CD8-positive, alpha-beta memory T cell (primary cell): ENCODE measurements around the gene HTR1B. TPM values are rescaled to one million over a fixed set of nuclear protein-coding genes. Genes with fewer than 3 reads are reported as not detected.

Source experiments
- CTCF ChIA-PET: fragments of 350-600 bp; sonication (Branson Sonifier 250); formaldehyde crosslinking; loops from one replicate; lab custom pipeline; 2021; ENCODE audit warnings: antibody characterized with exemption; lab: Charles Lee
- POLR2A ChIA-PET: fragments of 350-600 bp; sonication (Branson Sonifier 250); formaldehyde crosslinking; loops from one replicate; lab custom pipeline; 2021; ENCODE audit warnings: antibody characterized with exemption; lab: Charles Lee
- DNase-seq, 5 donors: peaks; one replicate each; pipeline versions ENCODE4 v3.0.0 to v3.0.0-alpha.2; 2020 to 2022; ENCODE audit warnings: mixed read lengths in 1 of 5
- H3K27ac ChIP-seq: one replicate; pipeline ENCODE4 v1.7.0; 2013; ENCODE audit warnings: low read depth, mild to moderate bottlenecking, low read length, moderate library complexity
- H3K27me3 ChIP-seq: 2 replicates; pipeline ENCODE4 v1.7.0; 2013; ENCODE audit warnings: low read length, mild to moderate bottlenecking; ENCODE audit not compliant: insufficient read depth, poor library complexity, severe bottlenecking
- H3K36me3 ChIP-seq: 2 replicates; pipeline ENCODE4 v1.7.0; 2013; ENCODE audit warnings: mild to moderate bottlenecking, low read length, moderate library complexity; ENCODE audit not compliant: insufficient read depth
- H3K4me1 ChIP-seq: 2 replicates; pipeline ENCODE4 v1.7.0; 2013; ENCODE audit warnings: mild to moderate bottlenecking, low read length, moderate library complexity; ENCODE audit not compliant: insufficient read depth
- H3K4me3 ChIP-seq: 2 replicates; pipeline ENCODE4 v1.7.0; 2013; ENCODE audit warnings: mild to moderate bottlenecking, low read length
- H3K9me3 ChIP-seq: 2 replicates; pipeline ENCODE4 v1.7.0; 2013; ENCODE audit warnings: mild to moderate bottlenecking, low read length
- H3K27ac Mint-ChIP-seq, 8 donors: one replicate each; pipeline ENCODE4 v1.8.0; 2020 to 2021; ENCODE audit warnings: mixed read lengths in 8 of 8, mild to moderate bottlenecking in 6 of 8, inconsistent platforms in 3 of 8, moderate library complexity in 3 of 8
- H3K27me3 Mint-ChIP-seq, 2 donors: one replicate each; pipeline ENCODE4 v1.8.0; 2020 to 2021; ENCODE audit warnings: mixed read lengths in 2 of 2, mild to moderate bottlenecking in 1 of 2, moderate library complexity in 1 of 2
- H3K36me3 Mint-ChIP-seq, 3 donors: one replicate each; pipeline ENCODE4 v1.8.0; 2020 to 2021; ENCODE audit warnings: mixed read lengths in 3 of 3, inconsistent platforms in 1 of 3, mild to moderate bottlenecking in 1 of 3
- H3K4me1 Mint-ChIP-seq, 3 donors: one replicate each; pipeline ENCODE4 v1.8.0; 2020 to 2021; ENCODE audit warnings: mixed read lengths in 3 of 3, inconsistent platforms in 1 of 3, mild to moderate bottlenecking in 1 of 3
- H3K4me3 Mint-ChIP-seq, 7 donors: one replicate each; pipeline ENCODE4 v1.8.0; 2020 to 2021; ENCODE audit warnings: mixed read lengths in 7 of 7, mild to moderate bottlenecking in 6 of 7, moderate library complexity in 4 of 7, inconsistent platforms in 2 of 7
- H3K9me3 Mint-ChIP-seq, 5 donors: one replicate each; pipeline ENCODE4 v1.8.0; 2020 to 2022; ENCODE audit warnings: mixed read lengths in 5 of 5, mild to moderate bottlenecking in 3 of 5, moderate library complexity in 2 of 5, inconsistent platforms in 1 of 5
- polyA plus RNA-seq: library from polyadenylated mRNA; unstranded; fragments of 300-500 nt; fragmentation: Illumina TruSeq; gene quantifications from one replicate; pipeline ENCODE4 v1.2.3, GENCODE V29; 2021
- total RNA-seq, 2 experiments: library from RNA; stranded (reverse); gene quantifications; one replicate each; pipeline ENCODE4 v1.2.3, GENCODE V29; 2021

Gene HTR1B, protein sequence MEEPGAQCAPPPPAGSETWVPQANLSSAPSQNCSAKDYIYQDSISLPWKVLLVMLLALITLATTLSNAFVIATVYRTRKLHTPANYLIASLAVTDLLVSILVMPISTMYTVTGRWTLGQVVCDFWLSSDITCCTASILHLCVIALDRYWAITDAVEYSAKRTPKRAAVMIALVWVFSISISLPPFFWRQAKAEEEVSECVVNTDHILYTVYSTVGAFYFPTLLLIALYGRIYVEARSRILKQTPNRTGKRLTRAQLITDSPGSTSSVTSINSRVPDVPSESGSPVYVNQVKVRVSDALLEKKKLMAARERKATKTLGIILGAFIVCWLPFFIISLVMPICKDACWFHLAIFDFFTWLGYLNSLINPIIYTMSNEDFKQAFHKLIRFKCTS
- total RNA-seq (not detected), polyA plus RNA-seq (not detected)

GRCh38 chr6:77463308-77463860 lies at the start of gene HTR1B:
Gene HTR1B (minus strand): TSS chr6:77463491. CDS start chr6:77463403, 88 bp downstream.
- Histone ChIP-seq H3K27ac (no peak within 1 kb of the TSS), H3K36me3 (no peaks in the 10 kb centered on the region), H3K4me3 (no peak within 1 kb of the TSS), H3K4me1 (no peaks in the 10 kb centered on the region), H3K27me3 (peaks cover 25% of the 10 kb centered on the region), H3K9me3 (no peaks in the 10 kb centered on the region)
- peaks cover 14 to 42% (median 19%) of the 10 kb centered on the region in 3 donors for H3K4me1 Mint-ChIP-seq
- POLR2A ChIA-PET: no interaction called here
- CTCF ChIA-PET: no interaction called here
- H3K4me3 Mint-ChIP-seq: peak within 1 kb of the TSS; percentile 18 to 66 (median 51)
- peaks cover 0 to 28% (median 7%) of the 10 kb centered on the region in 5 donors for H3K9me3 Mint-ChIP-seq
- DNase-seq: no peak
- no peak within 1 kb of the TSS for H3K27ac Mint-ChIP-seq
- H3K36me3 Mint-ChIP-seq: peaks cover 0 to 3% (median 0%) of the 10 kb centered on the region in 3 donors
- peaks cover 50 to 68% of the 10 kb centered on the region in 2 donors for H3K27me3 Mint-ChIP-seq

DNA sequence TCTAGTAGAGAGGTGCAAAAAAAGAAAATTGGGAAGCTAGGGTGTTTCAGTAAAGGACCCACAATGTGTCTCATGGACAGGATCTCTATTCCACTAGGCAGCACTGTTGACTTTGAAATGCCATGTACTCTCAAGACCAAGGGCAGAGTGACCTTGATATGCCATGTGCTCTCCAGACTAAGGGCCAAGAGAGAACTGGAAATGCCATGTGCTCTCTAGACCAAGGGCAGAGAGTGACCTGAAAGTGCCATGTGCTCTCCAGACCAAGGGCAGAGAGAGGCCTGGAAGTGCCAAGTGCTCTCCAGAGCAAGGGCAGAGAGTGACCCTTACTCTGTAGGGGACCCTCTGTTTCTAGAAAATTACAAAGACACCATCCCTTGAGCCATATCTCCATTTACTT lies 49.3 kb upstream of the HTR1B start:
- Mint-ChIP-seq H3K4me3 (no peak overlapping the region), H3K36me3 (no peaks in the 10 kb centered on the region), H3K4me1 (no peaks in the 10 kb centered on the region), H3K27me3 (no peaks in the 10 kb centered on the region), H3K27ac (no peak overlapping the region), H3K9me3 (peaks cover 9 to 26% (median 20%) of the 10 kb centered on the region in 5 donors)
- ChIA-PET POLR2A (no interaction called here), CTCF (no interaction called here)
- Histone ChIP-seq H3K27ac (no peak overlapping the region), H3K4me3 (no peak overlapping the region), H3K9me3 (peaks cover 3% of the 10 kb centered on the region), H3K27me3 (no peaks in the 10 kb centered on the region), H3K36me3 (no peaks in the 10 kb centered on the region), H3K4me1 (no peaks in the 10 kb centered on the region)
- DNase-seq: no peak

GRCh38 chr6:77511860-77512259 lies 48.6 kb upstream of the HTR1B start:
- no peak overlapping the region for H3K27ac Mint-ChIP-seq

DNA sequence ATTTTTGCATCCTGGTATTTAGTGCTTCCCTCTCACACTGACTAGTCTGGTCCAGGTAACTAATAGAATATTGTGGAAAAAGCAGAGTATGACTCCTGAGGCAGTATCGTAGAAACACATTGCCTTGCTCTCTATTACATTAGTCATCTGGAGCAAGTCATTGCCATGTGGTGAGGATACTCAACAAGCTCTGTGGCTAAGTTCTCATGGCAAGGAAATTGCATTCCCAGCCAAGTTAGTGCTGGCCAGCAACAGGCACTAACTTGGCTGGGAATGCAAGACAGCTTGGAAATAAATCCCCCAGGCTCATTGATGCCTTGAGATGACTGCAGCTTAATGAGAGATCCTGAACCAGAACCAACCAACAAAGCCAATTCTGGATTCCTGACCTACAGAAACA lies 39.7 kb upstream of the HTR1B start:
- Histone ChIP-seq H3K4me3 (no peak overlapping the region), H3K27me3 (no peaks in the 10 kb centered on the region), H3K36me3 (no peaks in the 10 kb centered on the region), H3K27ac (no peak overlapping the region), H3K4me1 (no peaks in the 10 kb centered on the region), H3K9me3 (no peaks in the 10 kb centered on the region)
- H3K27me3 Mint-ChIP-seq: no peaks in the 10 kb centered on the region
- CTCF ChIA-PET: interaction anchor here (0.9 kb wide), 1 partner anchor 8 kb away, joined by 3 read pairs; no protein-coding TSS in a partner anchor
- H3K4me1 Mint-ChIP-seq: no peaks in the 10 kb centered on the region
- H3K9me3 Mint-ChIP-seq: peaks cover 0 to 2% (median 0%) of the 10 kb centered on the region in 5 donors
- no peak overlapping the region for H3K4me3 Mint-ChIP-seq
- H3K27ac Mint-ChIP-seq: no peak overlapping the region
- H3K36me3 Mint-ChIP-seq: no peaks in the 10 kb centered on the region
- DNase-seq: no peak
- POLR2A ChIA-PET: no interaction called here

More at GRCh38 chr6:77511860-77512259, 48.6 kb upstream of the HTR1B start:
- CTCF ChIA-PET: no interaction called here
- Mint-ChIP-seq H3K4me3 (no peak overlapping the region), H3K4me1 (no peaks in the 10 kb centered on the region), H3K9me3 (peaks cover 9 to 26% (median 20%) of the 10 kb centered on the region in 5 donors), H3K36me3 (no peaks in the 10 kb centered on the region), H3K27me3 (no peaks in the 10 kb centered on the region)
- Histone ChIP-seq H3K27ac (no peak overlapping the region), H3K9me3 (peaks cover 3% of the 10 kb centered on the region), H3K27me3 (no peaks in the 10 kb centered on the region), H3K36me3 (no peaks in the 10 kb centered on the region), H3K4me3 (no peak overlapping the region), H3K4me1 (no peaks in the 10 kb centered on the region)
- POLR2A ChIA-PET: no interaction called here
- no peak for DNase-seq

DNA sequence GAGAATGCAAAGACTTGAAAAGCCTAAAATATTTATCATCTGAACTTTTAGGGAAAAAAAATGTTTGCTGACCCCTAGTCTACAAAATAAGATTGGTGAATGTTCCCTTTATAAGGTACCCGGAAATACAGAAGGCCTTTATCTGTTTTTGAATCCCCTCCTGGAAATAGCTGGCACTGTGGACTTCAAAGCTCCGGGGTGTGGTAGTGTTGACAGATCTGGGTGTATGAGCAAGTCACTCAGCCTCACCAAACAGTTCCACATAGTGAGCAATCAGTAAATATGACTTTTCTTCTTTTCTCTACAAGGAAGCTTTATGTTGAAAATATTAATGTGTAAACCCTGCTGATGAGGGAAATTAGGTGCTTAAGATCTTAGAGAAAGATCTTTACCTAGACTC lies 29.2 kb upstream of the HTR1B start:
- ChIA-PET POLR2A (no interaction called here), CTCF (no interaction called here)
- Mint-ChIP-seq H3K4me1 (no peaks in the 10 kb centered on the region), H3K27ac (no peak overlapping the region), H3K4me3 (no peak overlapping the region), H3K27me3 (no peaks in the 10 kb centered on the region), H3K36me3 (no peaks in the 10 kb centered on the region), H3K9me3 (peaks cover 0 to 3% (median 0%) of the 10 kb centered on the region in 5 donors)
- Histone ChIP-seq H3K36me3 (no peaks in the 10 kb centered on the region), H3K9me3 (no peaks in the 10 kb centered on the region), H3K4me1 (no peaks in the 10 kb centered on the region), H3K27me3 (no peaks in the 10 kb centered on the region), H3K27ac (no peak overlapping the region), H3K4me3 (no peak overlapping the region)
- DNase-seq: no peak

DNA sequence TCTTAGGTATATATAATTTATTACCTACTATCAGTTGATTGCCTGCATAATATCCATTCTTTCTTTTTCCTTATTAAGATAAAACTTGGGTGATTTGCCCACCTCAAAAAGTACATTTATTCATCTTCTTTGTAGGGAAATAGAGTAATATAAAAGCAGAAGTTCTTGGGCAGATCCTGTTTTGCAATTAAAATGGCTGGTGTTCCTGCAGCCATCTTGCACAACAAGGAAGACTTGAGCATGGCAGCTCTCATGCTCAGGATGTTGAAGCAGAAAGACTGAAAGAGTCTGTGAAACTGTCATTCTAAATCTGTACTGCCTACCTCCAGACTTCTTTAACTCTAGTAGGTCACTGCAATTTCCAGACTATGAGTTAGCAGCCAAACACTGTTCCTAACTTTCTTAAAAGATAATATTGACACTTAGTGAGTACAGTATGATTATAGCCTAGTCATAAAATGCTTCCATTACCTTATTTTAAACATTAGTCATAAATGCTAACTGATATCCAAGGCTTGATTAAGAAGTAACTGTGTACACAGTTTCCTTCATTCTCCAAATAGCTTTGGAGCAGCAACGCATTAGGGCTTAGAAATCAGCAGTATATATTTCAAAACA lies 24.6 kb upstream of the HTR1B start:
- no peak for DNase-seq
- H3K27me3 ChIP-seq: no peaks in the 10 kb centered on the region
- H3K27ac Mint-ChIP-seq: no peak overlapping the region
- no peaks in the 10 kb centered on the region for H3K36me3 Mint-ChIP-seq
- no peaks in the 10 kb centered on the region for H3K27me3 Mint-ChIP-seq
- no peaks in the 10 kb centered on the region for H3K36me3 ChIP-seq
- H3K9me3 ChIP-seq: no peaks in the 10 kb centered on the region
- peaks cover 0 to 4% (median 0%) of the 10 kb centered on the region in 5 donors for H3K9me3 Mint-ChIP-seq
- H3K4me1 Mint-ChIP-seq: no peaks in the 10 kb centered on the region
- H3K4me3 Mint-ChIP-seq: no peak overlapping the region
- H3K4me3 ChIP-seq: no peak overlapping the region
- ChIA-PET CTCF (no interaction called here), POLR2A (no interaction called here)
- H3K27ac ChIP-seq: no peak overlapping the region
- no peaks in the 10 kb centered on the region for H3K4me1 ChIP-seq

GRCh38 chr6:77482981-77483380 lies 19.7 kb upstream of the HTR1B start:
- Histone ChIP-seq H3K27me3 (no peaks in the 10 kb centered on the region), H3K4me3 (no peak overlapping the region), H3K9me3 (no peaks in the 10 kb centered on the region), H3K36me3 (no peaks in the 10 kb centered on the region), H3K4me1 (no peaks in the 10 kb centered on the region), H3K27ac (no peak overlapping the region)
- Mint-ChIP-seq H3K27me3 (peaks cover 0 to 1% of the 10 kb centered on the region in 2 donors), H3K4me1 (no peaks in the 10 kb centered on the region), H3K27ac (no peak overlapping the region), H3K9me3 (peaks cover 0 to 4% (median 0%) of the 10 kb centered on the region in 5 donors), H3K4me3 (no peak overlapping the region), H3K36me3 (no peaks in the 10 kb centered on the region)
- ChIA-PET POLR2A (no interaction called here), CTCF (no interaction called here)
- no peak for DNase-seq

DNA sequence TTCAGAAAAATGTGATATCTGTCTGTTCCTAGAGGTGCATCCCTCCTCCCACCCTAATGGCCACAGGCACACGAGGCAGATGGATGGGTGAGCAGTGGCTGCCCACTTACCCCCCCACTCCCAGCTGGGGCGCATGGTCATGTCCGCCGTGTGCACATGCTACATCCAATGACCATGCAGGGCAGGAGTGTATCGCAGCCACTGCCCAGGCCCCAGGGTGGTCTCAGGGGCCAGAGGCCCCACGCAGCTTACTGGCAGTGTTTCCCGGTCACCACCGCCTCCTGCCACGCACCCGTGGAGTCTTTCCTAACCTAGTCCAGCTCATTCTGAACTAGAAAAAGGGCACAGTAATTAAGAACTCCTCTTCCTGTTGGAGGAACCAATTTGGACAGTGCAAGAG lies 11.7 kb upstream of the HTR1B start:
- no peak overlapping the region for H3K4me3 ChIP-seq
- no peaks in the 10 kb centered on the region for H3K27me3 ChIP-seq
- Mint-ChIP-seq H3K27ac (peak overlapping the region in 1 of 8 donors; percentile 64), H3K27me3 (peaks cover 0 to 1% of the 10 kb centered on the region in 2 donors), H3K4me1 (peaks cover 9 to 23% (median 9%) of the 10 kb centered on the region in 3 donors), H3K9me3 (no peaks in the 10 kb centered on the region), H3K4me3 (peak overlapping the region in 4 of 7 donors; percentile 53 to 78 (median 61)), H3K36me3 (no peaks in the 10 kb centered on the region)
- no peak overlapping the region for H3K27ac ChIP-seq
- H3K36me3 ChIP-seq: no peaks in the 10 kb centered on the region
- H3K4me1 ChIP-seq: no peaks in the 10 kb centered on the region
- CTCF ChIA-PET: no interaction called here
- no peak for DNase-seq
- no peaks in the 10 kb centered on the region for H3K9me3 ChIP-seq
- POLR2A ChIA-PET: no interaction called here
